GM19240 (cell line): ENCODE measurements around the gene CHP1.
"Not testable (repeated sequence)": the region's sequence is repeated elsewhere in the genome, so short reads cannot be mapped to it uniquely, and the experiment has no call there.

ENCODE experiments used
- DNase-seq: peaks from one replicate; pipeline ENCODE4 v3.0.0; 2011; ENCODE audit warnings: low spot score; ENCODE audit not compliant: insufficient read length

The CHP1 gene

DNA sequence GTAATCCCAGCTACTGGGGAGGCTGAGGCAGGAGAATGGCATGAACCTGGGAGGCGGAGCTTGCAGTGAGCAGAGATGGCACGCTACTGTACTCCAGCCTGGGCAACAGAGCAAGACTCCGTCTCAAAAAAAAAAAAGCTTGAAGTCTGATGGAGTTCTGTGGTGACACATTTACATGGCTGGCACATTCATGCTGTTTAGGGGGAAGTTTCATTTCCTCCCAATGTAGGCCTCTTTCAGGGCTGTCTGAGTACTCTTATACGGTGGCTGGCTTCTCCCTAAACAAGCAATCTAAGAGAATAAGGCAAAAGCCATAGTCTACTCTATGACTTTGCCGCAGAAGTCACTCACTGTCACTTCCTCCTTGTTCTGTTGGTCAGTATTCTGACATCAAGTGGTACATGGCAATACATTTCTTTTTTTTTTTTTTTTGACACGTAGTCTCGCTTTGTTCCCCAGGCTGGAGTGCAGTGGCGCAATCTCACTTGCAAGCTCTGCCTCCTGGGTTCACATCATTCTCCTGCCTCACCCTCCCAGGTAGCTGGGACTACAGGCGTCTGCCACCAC lies 60.1 kb downstream of the CHP1 start:
- no peak for DNase-seq

DNA sequence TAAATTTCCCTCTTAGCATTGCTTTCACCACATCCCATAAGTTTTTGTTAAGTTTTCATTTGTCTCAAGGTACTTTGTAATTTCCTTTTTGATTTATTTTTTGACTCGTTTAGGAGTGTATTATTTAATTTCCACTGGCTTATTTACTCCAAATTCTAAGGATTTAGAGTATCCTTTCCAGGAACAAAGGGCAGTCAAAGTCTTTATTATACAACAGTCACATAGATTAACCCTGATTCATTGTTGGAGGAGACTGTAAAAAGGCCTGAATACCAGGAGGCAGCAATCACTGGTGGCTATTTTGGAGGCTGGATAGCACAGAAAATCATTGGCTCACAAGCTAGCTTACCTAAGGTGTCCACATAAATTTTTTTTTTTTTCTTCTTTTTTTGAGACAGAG lies 61.5 kb downstream of the CHP1 start:
- no peak for DNase-seq

DNA sequence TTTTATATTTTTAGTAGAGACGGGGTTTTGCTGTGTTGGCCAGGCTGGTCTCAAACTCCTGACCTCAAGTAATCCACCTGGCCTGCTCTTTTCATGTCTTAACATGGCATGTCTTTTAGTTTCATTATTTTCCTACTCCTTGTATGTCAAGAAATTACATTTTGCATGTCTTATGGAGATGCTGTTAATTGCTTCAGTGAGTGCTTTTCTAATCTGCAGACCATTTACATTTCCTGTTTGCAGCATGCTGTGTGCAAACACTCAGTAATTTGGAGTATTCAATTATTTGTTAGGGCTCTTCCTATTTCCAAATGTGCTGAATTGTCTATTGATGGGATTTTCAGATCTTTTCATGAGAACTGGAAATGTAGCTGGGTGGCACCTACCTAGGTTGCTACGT lies 70.1 kb downstream of the CHP1 start:
- DNase-seq, result not testable (repeated sequence)

DNA sequence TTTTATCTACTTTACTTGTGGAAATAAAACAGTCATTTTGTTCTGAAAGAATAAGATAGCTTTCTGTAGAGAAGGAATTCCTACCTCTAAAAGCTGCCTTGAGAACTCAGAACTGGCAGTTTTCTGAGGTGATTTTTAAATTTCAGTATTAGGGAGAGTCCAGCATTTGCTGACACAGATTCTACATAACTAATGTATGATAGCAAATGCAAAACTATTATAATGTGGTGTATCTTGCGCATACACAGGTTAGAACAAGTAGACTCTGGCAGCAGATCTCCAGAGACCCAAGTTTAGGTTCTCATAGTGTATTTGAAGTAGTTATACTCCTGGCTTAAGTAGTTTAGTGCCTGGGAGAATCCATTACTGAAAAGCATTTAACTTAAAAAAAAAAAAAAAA lies 70.5 kb downstream of the CHP1 start:
- no peak for DNase-seq

DNA sequence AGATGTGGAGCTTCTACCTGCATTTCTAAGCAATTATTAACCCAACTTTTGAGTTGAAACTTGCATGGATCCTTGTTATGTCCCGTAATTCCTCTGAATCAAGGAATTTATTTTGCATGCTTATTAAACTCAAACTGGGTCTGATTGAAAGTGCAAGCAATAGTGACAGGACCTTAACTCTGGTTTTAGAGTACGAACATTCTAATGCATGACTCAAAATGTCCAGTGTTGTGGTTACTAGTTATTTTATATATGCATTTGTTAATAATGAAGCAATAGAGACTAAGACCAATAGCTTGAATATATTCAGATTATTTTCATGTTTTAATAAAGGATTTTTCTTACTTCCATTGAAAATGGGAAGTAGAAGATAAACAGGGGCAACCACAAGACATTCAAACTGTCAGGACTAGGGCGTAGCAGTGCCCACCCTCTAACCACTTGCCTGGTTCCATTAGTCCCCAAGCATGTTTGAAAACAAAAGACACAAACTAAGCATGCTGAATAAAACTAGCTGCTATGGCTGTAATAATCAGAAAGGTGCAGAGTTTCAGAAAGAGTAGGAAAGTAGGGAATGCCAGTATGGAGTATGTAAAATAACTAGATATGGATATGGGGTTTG lies 73.2 kb downstream of the CHP1 start:
- DNase-seq, result no peak

DNA sequence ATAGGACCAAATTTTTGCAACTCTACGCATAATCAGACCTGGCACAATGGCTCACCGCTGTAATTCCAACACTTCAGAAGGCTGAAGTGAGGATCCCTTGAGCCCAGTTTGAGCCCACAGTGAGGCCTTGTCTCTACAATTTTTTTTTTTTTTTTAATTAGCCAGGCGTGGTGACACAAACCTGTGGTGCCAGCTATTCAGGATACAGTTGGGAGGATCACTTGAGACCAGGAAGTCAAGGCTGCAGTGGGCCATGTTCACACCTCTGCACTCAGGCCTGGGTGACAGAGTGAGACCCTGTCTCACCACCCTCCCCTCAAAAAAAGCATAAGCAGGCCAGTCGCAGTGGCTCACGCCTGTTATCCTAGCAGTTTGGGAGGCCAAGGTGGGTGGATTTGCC lies 76.6 kb downstream of the CHP1 start:
- no peak for DNase-seq

GRCh38 chr15:41309226-41309905 lies 78.3 kb downstream of the CHP1 start:
- no peak for DNase-seq

DNA sequence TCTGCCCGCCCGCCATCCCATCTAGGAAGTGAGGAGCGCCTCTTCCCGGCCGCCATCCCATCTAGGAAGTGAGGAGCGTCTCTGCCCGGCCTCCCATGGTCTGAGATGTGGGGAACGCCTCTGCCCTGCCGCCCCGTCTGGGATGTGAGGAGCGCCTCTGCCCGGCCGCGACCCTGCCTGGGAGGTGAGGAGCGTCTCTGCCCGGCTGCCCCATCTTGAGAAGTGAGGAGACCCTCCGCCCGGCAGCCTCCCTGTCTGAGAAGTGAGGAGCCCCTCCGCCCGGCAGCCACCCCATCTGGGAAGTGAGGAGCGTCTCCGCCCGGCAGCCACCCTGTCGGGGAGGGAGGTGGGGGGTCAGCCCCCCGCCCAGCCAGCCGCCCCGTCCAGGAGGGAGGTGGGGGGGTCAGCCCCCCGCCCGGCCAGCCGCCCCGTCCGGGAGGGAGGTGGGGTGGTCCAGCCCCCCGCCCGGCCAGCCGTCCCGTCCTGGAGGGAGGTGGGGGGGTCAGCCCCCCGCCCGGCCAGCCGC lies 89.8 kb downstream of the CHP1 start:
- not testable (repeated sequence) for DNase-seq

DNA sequence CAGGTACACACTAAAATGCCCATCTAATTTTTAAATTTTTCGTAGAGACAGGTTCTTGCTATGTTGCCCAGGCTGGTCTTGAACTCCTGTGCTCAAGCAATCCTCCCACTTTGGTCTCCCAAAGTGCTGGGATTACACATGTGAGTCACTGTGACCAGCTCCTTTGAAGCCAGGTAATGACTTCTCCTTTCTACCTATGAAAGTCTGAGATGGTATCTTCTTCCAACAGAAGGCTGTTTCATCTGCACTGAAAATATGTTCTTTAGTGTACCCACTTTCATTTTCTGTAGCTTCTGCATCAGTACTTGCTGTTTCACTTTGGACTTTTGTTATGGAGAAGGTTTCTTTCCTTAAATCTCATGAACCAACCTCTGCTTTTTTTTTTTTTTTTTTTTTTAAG lies 92.5 kb downstream of the CHP1 start:
- DNase-seq, result no peak

GRCh38 chr15:41331281-41331680 lies 100.2 kb downstream of the CHP1 start:
- no peak for DNase-seq
